ENCODE measurements around the gene PHACTR4.
"Not testable (repeated sequence)": the region's sequence is repeated elsewhere in the genome, so short reads cannot be mapped to it uniquely, and the experiment has no call there.

PHACTR4 gene

DNA sequence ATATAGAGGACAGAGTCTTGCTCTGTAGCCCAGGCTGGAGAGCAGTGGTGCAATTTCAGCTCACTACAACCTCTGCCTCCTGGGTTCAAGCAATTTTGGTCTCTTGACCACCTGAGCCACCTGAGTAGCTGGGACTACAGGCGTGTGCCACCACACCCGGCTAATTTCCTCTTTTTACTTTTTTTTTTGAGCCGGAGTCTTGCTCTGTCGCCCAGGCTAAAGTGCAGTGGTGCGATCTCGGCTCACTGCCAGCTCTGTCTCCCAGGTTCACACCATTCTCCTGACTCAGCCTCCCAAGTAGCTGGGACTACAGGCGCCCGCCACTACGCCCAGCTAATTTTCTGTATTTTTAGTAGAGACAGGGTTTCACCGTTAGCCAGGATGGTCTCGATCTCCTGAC lies 42.1 kb upstream of the PHACTR4 start:
- H3K9me3 ChIP-seq (ENCODE audit: control insufficient read depth, insufficient read depth, low read depth, low read length); H3K4me1 ChIP-seq (ENCODE audit: control insufficient read depth, insufficient read depth, low read length); H3K4me3 ChIP-seq (ENCODE audit: low read depth, low read length); H3K27ac ChIP-seq (ENCODE audit: extremely low read depth, low read depth, low read length): not testable (repeated sequence)
- POLR2A ChIA-PET, result interaction anchor here (0.9 to 1.9 kb wide), 3 partner anchors 79 to 321 kb away, joined by 5 to 7 read pairs (median 5); partner anchors contain the start of gene RNU11
- CTCF ChIA-PET, result interaction anchor here (1.7 to 4.1 kb wide), 2 partner anchors 32 to 79 kb away, joined by 5 to 24 read pairs; no protein-coding TSS in a partner anchor
- H3K36me3 ChIP-seq (ENCODE audit: control insufficient read depth in 2 of 2, insufficient read depth in 1 of 2, low read length in 2 of 2), result peaks cover 18 to 21% of the 10 kb centered on the region in 2 experiments; a peak in 2 of 3 replicates
- TF ChIP-seq ZNF18 (tag by site-specific recombination; IDR thresholded peaks at IDR 0.05), result peak; percentile 64

DNA sequence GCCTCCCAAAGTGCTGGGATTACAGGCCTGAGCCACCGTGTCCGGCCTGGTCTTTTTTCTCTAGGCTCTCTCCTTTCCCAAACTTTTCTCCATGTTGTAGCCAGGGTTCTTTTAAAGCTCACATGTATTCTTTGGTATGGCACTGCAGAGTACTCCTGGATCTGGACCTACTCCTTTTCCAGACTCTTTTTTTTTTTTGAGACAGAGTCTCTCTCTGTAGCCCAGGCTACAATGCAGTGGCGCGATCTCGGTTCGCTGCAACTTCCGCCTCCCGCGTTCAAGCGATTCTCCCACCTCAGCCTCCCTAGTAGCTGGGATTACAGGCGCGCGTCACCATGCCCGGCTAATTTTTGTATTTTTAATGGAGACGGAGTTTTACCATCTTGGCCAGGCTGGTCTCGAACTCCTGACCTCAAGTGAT lies 41.3 kb upstream of the PHACTR4 start:
- H3K27ac ChIP-seq (ENCODE audit: extremely low read depth, low read depth, low read length), result 0 out of 2 replicates have a peak overlapping the region, but pooled peaks have one; percentile 72
- no peaks in the 10 kb centered on the region for H3K9me3 ChIP-seq (ENCODE audit: control insufficient read depth, insufficient read depth, low read depth, low read length)
- TF ChIP-seq ZNF830 (tag by site-specific recombination; IDR thresholded peaks at IDR 0.05; ENCODE audit: low read depth) (no peak), ZSCAN23 (tag by site-specific recombination; IDR thresholded peaks at IDR 0.05) (0 out of 2 replicates have a peak, but pooled peaks have one; percentile 24), ATF2 (tag by site-specific recombination; IDR thresholded peaks at IDR 0.05; ENCODE audit: low read depth) (no peak), ZNF324 (tag by site-specific recombination; IDR thresholded peaks at IDR 0.05) (peak; percentile 62; the same call in 1 of the 2 replicates), ZNF843 (tag by site-specific recombination; IDR thresholded peaks at IDR 0.05) (0 out of 2 replicates have a peak, but pooled peaks have one; percentile 40), ZNF48 (tag by site-specific recombination; IDR thresholded peaks at IDR 0.05) (no peak), ZNF707 (tag by site-specific recombination; IDR thresholded peaks at IDR 0.05) (0 out of 2 replicates have a peak, but pooled peaks have one; percentile 21), ZNF530 (tag by site-specific recombination; IDR thresholded peaks at IDR 0.05; ENCODE audit: low read depth) (no peak)
- TF ChIP-seq, protein P1, sequence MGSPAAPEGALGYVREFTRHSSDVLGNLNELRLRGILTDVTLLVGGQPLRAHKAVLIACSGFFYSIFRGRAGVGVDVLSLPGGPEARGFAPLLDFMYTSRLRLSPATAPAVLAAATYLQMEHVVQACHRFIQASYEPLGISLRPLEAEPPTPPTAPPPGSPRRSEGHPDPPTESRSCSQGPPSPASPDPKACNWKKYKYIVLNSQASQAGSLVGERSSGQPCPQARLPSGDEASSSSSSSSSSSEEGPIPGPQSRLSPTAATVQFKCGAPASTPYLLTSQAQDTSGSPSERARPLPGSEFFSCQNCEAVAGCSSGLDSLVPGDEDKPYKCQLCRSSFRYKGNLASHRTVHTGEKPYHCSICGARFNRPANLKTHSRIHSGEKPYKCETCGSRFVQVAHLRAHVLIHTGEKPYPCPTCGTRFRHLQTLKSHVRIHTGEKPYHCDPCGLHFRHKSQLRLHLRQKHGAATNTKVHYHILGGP (tag by site-specific recombination; IDR thresholded peaks at IDR 0.05), result no peak
- TF ChIP-seq, protein P2, sequence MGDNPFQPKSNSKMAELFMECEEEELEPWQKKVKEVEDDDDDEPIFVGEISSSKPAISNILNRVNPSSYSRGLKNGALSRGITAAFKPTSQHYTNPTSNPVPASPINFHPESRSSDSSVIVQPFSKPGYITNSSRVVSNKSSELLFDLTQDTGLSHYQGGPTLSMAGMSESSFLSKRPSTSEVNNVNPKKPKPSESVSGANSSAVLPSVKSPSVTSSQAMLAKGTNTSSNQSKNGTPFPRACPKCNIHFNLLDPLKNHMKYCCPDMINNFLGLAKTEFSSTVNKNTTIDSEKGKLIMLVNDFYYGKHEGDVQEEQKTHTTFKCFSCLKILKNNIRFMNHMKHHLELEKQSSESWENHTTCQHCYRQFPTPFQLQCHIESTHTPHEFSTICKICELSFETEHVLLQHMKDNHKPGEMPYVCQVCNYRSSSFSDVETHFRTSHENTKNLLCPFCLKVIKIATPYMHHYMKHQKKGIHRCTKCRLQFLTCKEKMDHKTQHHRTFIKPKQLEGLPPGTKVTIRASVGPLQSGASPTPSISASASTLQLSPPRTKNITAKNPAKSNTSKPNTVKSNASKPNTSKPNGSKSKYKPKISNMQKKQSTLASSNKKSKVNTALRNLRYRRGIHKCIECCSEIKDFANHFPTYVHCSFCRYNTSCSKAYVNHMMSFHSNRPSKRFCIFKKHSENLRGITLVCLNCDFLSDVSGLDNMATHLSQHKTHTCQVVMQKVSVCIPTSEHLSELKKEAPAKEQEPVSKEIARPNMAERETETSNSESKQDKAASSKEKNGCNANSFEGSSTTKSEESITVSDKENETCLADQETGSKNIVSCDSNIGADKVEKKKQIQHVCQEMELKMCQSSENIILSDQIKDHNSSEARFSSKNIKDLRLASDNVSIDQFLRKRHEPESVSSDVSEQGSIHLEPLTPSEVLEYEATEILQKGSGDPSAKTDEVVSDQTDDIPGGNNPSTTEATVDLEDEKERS (tag by site-specific recombination; IDR thresholded peaks at IDR 0.05), result 0 out of 2 replicates have a peak, but pooled peaks have one; percentile 9
- TF ChIP-seq, protein P3, sequence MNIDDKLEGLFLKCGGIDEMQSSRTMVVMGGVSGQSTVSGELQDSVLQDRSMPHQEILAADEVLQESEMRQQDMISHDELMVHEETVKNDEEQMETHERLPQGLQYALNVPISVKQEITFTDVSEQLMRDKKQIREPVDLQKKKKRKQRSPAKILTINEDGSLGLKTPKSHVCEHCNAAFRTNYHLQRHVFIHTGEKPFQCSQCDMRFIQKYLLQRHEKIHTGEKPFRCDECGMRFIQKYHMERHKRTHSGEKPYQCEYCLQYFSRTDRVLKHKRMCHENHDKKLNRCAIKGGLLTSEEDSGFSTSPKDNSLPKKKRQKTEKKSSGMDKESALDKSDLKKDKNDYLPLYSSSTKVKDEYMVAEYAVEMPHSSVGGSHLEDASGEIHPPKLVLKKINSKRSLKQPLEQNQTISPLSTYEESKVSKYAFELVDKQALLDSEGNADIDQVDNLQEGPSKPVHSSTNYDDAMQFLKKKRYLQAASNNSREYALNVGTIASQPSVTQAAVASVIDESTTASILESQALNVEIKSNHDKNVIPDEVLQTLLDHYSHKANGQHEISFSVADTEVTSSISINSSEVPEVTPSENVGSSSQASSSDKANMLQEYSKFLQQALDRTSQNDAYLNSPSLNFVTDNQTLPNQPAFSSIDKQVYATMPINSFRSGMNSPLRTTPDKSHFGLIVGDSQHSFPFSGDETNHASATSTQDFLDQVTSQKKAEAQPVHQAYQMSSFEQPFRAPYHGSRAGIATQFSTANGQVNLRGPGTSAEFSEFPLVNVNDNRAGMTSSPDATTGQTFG (tag by site-specific recombination; IDR thresholded peaks at IDR 0.05; ENCODE audit: borderline replicate concordance), result no peak
- TF ChIP-seq, protein P4, sequence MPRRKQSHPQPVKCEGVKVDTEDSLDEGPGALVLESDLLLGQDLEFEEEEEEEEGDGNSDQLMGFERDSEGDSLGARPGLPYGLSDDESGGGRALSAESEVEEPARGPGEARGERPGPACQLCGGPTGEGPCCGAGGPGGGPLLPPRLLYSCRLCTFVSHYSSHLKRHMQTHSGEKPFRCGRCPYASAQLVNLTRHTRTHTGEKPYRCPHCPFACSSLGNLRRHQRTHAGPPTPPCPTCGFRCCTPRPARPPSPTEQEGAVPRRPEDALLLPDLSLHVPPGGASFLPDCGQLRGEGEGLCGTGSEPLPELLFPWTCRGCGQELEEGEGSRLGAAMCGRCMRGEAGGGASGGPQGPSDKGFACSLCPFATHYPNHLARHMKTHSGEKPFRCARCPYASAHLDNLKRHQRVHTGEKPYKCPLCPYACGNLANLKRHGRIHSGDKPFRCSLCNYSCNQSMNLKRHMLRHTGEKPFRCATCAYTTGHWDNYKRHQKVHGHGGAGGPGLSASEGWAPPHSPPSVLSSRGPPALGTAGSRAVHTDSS (tag by site-specific recombination; IDR thresholded peaks at IDR 0.05), result no peak
- no peaks in the 10 kb centered on the region for H3K4me1 ChIP-seq (ENCODE audit: control insufficient read depth, insufficient read depth, low read length)
- ChIA-PET POLR2A (interaction anchor here (0.6 to 2.1 kb wide), 26 partner anchors 11 to 555 kb away, joined by 3 to 33 read pairs (median 5); partner anchors contain the start of genes ATP5IF1, EYA3, PHACTR4 and RCC1), CTCF (interaction anchor here (0.7 to 4.1 kb wide), 3 partner anchors 11 to 80 kb away, joined by 3 to 24 read pairs (median 7); no protein-coding TSS in a partner anchor)
- H3K4me3 ChIP-seq (ENCODE audit: low read depth, low read length), result peak overlapping the region; percentile 29
- peaks cover 18 to 29% of the 10 kb centered on the region in 2 experiments; a peak in 2 of 3 replicates for H3K36me3 ChIP-seq (ENCODE audit: control insufficient read depth in 2 of 2, insufficient read depth in 1 of 2, low read length in 2 of 2)

Measured in HEK293 (cell line).